Measurements from ENCODE around the gene ACP4.

The ACP4 gene

DNA sequence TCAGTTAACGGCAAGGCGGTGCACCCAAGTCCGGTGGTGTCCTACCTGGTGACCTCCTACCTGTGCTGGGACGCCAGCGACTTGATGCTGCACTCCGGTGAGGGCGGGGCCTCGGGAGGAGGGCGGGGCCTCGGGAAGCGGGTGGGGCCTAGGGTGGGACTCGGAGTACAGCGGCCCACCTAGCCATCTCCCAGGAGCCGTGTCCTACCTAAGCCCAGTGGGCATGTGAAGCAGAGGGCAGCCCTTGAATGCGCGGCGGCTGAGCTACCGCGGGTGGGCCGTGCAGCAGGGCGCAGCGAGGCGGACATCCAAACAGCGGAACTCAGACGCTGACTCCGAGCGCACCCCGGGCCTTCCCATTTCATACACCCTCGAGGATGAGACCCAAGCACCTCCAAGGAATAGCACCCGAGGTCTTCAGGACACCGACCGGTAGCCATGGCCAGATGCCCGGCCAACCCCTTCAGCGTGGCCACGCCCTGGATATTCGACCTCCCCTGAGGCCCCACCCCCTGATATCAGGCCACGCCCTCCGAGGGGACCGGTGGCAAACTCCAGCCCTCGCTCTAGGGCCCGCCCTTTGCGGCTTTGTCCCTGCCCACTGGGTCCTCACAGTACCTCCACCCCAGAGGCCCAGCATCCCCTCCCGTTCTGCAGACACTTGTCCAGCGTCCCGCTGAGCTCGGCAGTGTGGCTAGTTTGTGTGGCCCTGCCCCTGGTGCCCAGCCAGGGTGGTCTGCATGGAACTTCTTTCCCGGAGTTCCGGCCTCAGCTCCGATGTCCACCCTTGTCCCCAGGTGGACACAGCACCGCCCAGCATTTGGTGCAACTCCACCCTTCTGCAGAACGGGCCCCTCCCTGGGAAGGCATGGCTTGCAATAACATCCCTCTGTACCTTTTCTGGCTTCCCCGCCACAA, 28.0 kb downstream of the ACP4 start:
- DNase-seq, result peak; percentile 58
- in situ Hi-C loops (cut with HindIII; ENCODE audit: low pct_ligation_motif_present, low pct_unique_long_range_greater_than_20kb, low sequenced_read_pairs), result no loop called here

DNA sequence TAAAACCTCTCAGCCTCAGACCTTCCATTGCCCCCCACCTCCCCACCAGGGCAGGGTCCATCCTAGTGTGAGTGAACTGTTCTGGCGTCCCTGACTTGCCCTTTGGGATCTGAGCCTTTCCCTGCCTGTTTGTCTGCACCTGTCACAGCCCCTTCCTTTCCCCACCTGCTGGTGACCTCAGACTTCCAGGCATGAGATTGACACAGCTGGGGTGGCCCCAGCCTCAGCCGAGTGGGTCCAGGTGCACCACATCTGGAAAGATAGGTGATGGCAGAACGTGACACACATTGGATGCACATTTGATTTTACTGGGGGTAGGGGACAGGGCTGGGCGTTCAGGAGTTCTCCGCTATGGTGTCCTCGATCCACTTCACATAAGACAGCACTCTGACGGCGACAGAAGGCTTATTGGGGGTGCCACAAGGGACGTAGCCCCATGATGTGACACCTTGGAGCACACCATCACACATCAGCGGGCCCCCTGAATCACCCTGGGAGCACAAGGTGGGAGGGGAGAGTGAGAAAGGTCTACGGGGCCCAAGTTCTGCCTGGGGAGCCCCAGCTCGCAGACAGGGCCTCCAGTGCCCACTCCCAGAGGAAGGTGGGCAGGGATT, 28.8 kb downstream of the ACP4 start:
- in situ Hi-C loops (cut with HindIII; ENCODE audit: low pct_ligation_motif_present, low pct_unique_long_range_greater_than_20kb, low sequenced_read_pairs), result no loop called here
- no peak for DNase-seq

DNA sequence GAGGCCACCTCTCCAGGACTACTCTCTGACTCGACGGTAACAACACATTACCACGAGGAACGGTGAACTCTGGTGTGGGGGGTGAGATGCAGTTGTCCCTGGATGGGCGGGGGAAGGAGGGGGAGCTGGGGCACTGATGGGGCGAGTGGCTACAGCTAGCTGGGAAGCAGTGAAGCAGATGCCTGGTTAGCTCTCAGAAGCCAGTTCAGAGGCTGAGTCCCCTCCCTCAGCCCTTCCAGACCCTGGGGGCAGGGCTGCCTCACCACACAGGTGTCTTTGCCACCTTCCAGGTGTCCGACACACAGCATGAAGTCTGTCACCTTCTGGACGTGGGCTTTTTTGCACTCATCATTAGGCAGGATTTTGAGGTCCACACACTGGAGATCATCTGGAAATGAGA, 29.4 kb downstream of the ACP4 start:
- in situ Hi-C loops (cut with HindIII; ENCODE audit: low pct_ligation_motif_present, low pct_unique_long_range_greater_than_20kb, low sequenced_read_pairs), result no loop called here

DNA sequence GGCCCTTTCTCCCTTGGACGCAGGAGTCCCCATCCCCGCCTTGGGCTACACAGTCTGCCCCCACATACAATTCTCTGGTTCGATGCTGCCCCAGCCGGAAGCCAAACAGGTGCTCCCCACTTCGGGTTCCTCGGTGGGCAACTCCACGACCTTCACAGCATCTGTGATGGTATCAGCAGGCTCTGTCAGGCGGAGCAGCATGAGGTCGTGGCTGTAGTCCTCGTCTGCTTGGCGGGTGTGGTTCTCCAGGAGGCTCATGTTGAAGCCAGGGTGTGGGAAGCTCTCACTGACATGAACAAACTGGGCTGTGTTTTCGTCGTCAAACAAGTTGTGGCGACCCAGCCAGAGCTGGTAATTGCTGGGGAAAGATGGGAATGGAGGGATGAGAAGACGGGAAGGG, 29.9 kb downstream of the ACP4 start:
- in situ Hi-C loops (cut with HindIII; ENCODE audit: low pct_ligation_motif_present, low pct_unique_long_range_greater_than_20kb, low sequenced_read_pairs), result no loop called here
- no peak for DNase-seq

More for the DNA sequence above, 29.4 kb downstream of the ACP4 start:
- DNase-seq, result no peak

DNA sequence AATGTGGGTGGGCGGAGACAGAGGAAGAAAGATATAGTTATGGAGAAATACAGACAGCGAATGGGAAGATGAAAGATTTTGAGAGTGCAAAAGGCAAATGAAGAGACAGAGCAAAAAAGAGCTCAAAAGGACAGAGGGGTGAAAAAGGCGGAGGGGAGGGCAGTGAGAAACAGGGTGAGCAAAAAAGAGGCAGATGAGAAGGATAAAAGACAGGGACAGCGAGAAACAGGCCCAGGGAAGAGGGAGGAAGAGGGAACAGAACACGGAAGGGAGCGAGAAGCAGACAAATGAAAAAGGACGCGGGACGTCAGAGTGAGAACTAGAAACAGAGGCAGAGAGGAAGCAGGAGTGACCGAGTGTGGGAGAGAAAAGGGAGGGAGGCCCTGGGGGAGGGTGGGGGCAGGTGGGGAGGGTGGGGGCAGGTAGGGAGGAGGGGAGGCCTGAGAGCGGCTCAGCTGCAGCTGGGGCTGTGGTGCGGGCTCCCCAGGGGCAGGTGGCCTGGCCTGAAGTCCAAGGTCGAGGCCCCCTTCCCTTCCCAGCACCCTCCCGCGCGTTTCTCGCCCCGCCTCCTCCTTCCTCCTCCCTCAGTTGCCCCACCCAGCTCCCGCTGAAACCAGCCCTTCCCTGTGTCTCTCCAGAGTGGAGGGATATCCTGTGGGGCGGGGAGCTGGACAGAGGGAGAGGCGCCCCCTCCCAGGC, 30.5 kb downstream of the ACP4 start:
- DNase-seq, result no peak
- in situ Hi-C loops (cut with HindIII; ENCODE audit: low pct_ligation_motif_present, low pct_unique_long_range_greater_than_20kb, low sequenced_read_pairs), result no loop called here

DNA sequence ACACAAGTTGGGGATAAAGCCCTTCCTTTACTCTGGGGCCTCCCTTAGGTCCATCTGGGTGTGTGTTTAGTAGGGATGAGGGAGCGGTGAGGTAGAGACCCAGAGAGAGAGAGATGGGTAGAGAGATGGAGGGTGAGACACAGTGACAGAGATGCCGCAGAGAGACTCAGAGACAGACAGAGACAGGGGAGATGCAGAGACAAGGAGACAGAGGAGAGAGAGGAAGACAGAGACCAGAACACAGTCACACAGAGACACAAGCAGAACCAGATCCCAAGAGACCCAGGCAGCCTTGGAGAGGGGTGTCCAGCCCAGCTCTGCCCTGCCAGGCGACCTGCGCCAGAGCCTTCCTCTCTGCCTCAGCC, 31.0 kb downstream of the ACP4 start:
- no peak for DNase-seq
- in situ Hi-C loops (cut with HindIII; ENCODE audit: low pct_ligation_motif_present, low pct_unique_long_range_greater_than_20kb, low sequenced_read_pairs), result no loop called here

DNA sequence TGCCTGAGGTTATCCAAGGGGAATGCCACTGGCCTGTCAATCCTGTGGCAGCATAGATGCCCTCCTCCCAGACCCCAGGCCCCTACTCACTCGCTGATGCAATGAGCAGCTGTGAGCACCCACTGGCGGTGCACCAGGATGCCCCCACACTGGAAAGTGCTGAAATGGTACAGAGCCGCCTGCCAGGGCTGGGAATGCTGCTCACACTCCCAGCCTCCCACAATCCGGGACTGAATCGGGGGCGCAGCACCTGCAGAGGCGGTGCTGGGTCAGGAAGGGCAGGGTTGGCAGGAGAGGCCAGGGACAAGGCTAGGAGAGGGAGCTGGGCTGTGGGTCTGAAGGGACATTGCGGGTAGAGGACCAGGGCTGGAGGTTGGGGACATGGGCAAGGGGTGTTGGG, 31.4 kb downstream of the ACP4 start:
- in situ Hi-C loops (cut with HindIII; ENCODE audit: low pct_ligation_motif_present, low pct_unique_long_range_greater_than_20kb, low sequenced_read_pairs), result no loop called here
- no peak for DNase-seq

DNA sequence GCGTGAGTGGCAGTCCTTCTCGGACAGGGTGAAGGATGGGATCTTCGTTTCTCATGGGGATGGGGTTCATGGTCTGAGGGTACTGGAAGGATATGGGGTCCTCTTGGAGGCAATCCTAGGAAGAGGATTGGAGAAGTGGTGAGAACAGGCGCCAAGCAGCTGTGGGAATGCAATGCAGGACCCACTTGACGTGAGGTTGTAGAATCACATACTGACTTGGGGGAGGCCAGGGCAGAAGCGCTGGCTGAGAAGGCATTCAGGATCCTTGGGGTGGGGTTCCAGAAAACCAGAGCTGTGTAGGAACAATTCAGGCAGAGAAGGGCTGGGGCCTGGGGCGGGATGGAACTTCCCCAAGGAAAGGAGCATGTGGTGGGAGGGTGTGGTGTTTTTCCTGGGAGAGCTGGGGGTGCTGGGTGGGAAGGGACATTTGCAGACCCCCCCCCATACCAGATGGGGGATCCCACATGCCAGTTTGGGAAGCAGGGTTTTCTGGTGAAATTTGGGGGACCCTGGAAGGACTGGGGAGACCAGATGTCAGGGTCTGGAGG, 32.5 kb downstream of the ACP4 start:
- in situ Hi-C loops (cut with HindIII; ENCODE audit: low pct_ligation_motif_present, low pct_unique_long_range_greater_than_20kb, low sequenced_read_pairs), result no loop called here
- DNase-seq, result no peak

DNA sequence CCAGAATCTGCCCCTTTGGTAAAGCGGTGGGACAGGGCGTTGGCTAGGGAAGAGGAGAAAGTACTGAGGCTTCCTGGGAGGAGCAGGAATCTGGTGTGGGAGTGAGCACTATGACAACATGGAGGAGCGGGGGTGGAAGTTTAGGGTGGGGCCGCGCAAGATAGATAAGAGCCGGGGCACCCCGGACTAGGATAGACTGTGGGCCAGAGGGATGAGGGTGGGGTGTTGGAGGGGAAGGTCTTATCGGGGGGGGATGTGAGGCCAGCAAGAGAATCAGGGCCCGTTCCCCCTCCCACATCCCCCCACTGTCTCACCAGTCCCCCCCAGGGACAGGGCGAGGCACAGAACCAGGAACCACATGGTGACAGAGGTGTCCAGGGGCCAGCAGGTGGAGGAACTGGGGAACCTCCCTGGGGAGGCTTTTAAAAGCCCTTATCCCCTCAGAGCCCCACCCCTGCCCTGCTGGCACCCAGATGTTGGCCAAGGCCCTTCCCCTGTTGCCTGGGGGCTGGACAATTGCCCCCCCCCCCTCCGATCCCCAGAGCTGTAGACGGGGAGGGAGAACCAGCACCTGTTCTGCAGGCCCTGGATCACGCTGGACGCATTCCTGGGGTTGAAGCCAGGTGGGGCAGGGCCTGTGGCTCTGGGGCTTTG, 33.3 kb downstream of the ACP4 start, which contains the start of gene KLK1:
TSS of gene KLK1 (minus strand) at position 399 of the 654 bp plus-strand sequence. CDS start at position 360, 39 bp downstream.
- DNase-seq, result no peak
- in situ Hi-C loops (cut with HindIII; ENCODE audit: low pct_ligation_motif_present, low pct_unique_long_range_greater_than_20kb, low sequenced_read_pairs), result no loop called here

DNA sequence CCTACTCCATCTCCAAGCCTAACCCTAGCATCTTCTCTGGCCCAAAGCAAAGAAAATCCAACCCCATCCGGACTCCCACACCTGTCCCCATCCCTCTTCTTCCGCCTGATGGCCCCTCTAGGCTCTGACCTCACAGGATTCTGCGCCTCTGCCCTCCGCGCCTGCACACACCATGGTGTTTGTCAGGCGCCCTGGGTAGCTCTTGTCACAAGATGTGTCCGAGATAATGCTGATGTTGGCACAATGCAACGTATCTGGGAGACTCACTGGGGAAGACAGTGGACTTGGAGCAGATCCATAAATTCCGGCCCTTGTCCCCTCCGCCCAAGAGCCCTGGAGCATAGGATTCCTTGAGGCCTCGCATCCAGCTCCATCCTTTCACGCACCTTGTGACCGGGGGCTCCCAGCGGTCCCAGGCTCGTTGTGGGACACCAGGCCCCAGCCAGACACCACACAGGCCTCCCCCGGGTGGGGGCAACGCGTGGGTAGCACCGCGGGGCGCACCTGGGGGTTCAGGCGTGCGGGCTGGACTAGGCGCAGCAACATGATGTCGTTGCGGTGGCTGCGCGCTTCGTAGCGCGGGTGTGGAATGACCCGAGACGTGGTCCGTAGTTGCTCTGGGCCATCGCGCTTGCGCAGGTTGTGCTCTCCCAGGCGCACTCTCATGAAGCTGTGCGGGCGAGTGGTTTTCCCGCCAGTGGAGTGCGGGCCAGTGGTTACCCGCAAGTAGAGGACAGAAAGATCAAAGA, 36.5 kb downstream of the ACP4 start:
- in situ Hi-C loops (cut with HindIII; ENCODE audit: low pct_ligation_motif_present, low pct_unique_long_range_greater_than_20kb, low sequenced_read_pairs), result no loop called here
- DNase-seq, result no peak

DNA sequence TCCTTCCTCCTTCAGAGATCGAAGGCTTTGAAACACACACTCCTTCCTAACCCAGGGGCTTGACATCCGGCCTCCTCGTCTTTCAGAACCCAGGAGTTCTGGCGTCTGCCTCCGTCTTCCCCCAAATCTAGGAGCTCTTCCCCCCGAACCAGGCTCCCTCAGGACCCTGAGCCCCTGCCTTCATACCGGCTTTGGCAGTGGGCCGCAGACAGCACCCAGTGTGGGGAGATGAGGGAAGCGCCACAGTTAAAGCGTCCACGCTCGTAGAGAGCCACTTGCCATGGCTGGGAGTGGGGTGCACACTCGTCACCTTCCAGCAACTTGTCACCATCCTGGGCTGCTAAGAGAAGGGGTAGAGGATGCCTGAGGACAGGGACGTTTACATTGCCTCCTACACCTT, 37.3 kb downstream of the ACP4 start:
- DNase-seq, result no peak
- in situ Hi-C loops (cut with HindIII; ENCODE audit: low pct_ligation_motif_present, low pct_unique_long_range_greater_than_20kb, low sequenced_read_pairs), result no loop called here

DNA sequence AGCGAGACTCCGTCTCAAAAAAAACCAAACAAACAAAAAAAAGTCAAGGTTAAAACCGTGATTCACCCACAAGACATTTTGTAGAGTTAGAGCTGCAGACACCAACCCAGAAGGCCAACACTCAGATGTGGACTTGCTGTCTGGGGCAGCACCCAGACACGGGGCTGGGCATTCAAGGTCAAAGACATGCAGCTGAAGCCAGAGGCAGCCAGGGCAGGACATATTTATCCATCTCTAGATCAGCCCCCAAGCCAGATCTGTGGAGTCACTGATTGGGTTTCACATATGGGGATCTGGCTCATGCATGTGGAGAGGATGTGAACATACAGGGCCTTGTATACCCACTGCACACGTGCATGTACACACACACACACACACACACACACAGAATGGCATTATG, 39.6 kb downstream of the ACP4 start:
- DNase-seq, result no peak
- in situ Hi-C loops (cut with HindIII; ENCODE audit: low pct_ligation_motif_present, low pct_unique_long_range_greater_than_20kb, low sequenced_read_pairs), result no loop called here

DNA sequence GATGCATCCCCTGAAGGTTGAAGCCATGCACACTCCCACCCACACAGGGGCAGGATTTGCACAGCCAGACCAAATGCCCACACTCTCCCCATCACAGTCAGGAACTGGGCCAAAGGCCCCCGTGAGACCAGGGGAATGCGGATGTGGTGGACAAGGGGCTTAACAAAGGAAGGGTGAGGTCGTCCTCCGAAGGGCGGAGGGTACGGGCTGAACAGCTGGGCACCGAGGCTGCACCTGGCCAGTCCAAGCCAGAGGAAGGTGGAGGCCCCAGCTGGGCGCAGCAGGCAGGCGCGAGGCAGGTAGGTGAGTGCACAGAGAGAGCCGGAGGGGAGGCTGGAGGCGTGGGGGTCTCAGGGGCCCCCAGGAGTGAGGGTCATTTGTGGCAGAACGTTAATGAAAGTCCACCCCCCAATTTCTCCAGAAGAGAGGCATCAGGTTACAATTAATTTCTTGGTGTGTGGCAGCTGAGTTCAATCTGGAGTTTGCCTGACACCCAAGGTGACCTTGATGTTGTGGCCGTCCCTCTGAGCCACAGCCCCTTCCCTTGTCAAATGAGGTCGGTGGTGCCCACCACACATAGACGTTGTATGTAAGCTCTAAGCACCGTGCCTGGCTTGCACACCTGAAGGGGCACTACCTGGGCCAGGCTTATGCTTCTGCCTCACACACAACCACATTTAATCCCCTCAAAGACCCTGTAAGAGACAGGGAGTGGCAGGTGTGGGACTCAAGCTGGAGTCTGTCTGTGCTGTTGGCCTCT, 40.2 kb downstream of the ACP4 start:
- no peak for DNase-seq
- in situ Hi-C loops (cut with HindIII; ENCODE audit: low pct_ligation_motif_present, low pct_unique_long_range_greater_than_20kb, low sequenced_read_pairs), result no loop called here

DNA sequence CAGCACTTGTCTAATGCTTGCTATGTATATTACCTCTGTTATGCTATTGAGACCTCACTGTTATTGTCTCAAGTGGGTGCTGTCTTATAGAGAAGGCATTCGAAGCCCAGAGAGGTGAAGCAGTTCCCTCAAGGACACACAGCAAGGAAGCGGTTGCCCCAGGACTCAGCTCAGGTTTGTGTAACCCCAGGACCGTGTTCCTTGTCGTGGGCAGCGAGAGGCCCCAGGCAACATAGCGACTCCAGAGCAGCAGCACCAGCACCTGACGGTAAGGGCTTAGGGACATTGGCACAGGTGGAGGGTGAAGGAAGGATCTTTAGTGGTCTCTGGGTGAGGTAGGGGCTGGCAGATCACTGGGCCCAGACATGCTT, 40.8 kb downstream of the ACP4 start:
- DNase-seq, result no peak
- in situ Hi-C loops (cut with HindIII; ENCODE audit: low pct_ligation_motif_present, low pct_unique_long_range_greater_than_20kb, low sequenced_read_pairs), result no loop called here

DNA sequence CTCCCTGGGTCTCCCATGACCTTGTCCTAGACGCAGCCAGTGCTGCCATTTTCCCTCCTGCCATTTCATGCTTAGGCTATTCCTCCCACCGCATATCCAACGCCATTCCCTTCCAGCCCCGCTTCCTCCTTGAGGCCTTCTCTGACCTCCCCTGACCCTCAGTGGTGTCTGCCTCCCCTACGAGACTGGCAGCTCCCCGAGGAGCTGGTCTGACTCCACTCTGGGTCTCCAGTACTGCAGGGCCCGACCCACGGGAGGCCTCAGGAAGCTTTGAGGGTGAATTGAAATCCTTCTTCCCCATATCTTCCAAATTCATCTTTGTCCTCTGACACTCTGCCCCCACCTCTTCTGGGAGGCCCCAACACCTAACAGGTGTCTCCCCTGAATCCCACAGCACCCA, 42.5 kb downstream of the ACP4 start:
- in situ Hi-C loops (cut with HindIII; ENCODE audit: low pct_ligation_motif_present, low pct_unique_long_range_greater_than_20kb, low sequenced_read_pairs), result no loop called here
- DNase-seq, result no peak

DNA sequence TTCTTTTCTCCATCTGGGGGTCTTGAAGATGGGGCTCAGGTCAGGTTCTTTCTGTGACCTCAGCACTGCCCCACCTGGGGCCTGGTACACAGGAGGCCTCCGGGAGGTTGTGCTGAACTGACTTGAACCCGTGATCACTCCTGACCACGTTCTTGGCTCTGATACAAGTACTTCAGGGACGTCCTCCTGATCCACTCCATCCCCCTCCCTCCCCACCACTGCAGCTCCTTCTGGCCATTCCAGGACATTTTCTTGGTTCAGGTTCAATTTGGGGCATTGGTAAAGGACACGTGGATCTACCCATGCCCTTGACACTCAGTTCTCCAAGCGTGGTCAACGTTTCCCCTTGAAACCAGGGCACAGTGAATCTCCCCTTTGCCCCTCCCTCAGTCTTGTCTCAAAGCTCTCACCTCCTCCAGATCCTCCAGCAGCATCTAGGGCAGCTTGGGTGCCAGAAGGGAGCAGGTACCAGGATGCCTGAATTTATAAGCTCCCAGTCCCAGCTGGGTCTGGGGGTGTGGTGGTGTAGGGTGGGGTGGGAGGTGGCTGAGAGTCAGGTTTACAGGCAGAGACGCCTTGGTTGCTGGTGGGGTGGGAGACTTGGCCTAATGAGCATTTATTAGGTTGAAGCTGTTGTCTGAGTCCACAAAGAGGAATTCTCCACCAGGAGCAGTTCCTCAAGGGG, 43.0 kb downstream of the ACP4 start, which contains the start of gene KLK15:
TSS of gene KLK15 (minus strand) at position 458 of the 685 bp plus-strand sequence. CDS start 2,082 bp downstream, outside the sequence.
- no peak for DNase-seq
- in situ Hi-C loops (cut with HindIII; ENCODE audit: low pct_ligation_motif_present, low pct_unique_long_range_greater_than_20kb, low sequenced_read_pairs), result no loop called here

DNA sequence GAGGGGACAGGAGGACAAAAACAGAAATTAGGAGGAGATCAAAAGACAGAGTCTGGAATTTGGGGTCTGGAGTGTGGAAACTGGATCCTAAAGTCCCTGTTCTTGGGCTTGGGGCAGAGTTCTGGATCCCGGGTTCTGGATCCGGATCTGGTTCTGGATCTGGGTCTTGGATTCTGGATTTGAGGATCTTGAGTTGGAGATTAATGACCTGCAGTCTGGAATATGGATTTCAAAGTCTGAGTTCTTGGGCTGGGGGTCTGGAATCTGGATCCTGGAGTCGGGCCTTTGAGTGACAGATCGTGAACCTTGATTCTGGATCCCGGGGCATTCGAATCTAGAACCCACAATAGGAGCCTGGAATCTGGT, 43.6 kb downstream of the ACP4 start:
- no peak for DNase-seq
- in situ Hi-C loops (cut with HindIII; ENCODE audit: low pct_ligation_motif_present, low pct_unique_long_range_greater_than_20kb, low sequenced_read_pairs), result no loop called here

All from ACHN (cell line).